SK-N-SH treated with all-trans-retinoic acid at 6 μM for 48 hours (cell line): ENCODE measurements around the gene R3HDM2.

Experiments used
- ATAC-seq: fragments of 200-7000 bp; cut with Tn5 transposase; 3 replicates; pipeline ENCODE4 v1.9.1; 2020; ENCODE audit warnings: mild to moderate bottlenecking, moderate library complexity
- ARNTL ChIP-seq: fragments of 450-650 bp; formaldehyde crosslinking; IDR thresholded peaks from 2 replicates; pipeline ENCODE4 v1.5.0; 2020; ENCODE audit warnings: low read depth, mild to moderate bottlenecking, moderate library complexity, borderline replicate concordance
- BACH2 ChIP-seq: fragments of 250-450 bp; sonication (Bioruptor Pico); IDR thresholded peaks from 2 replicates; pipeline ENCODE4 v1.9.0; 2021; ENCODE audit warnings: mild to moderate bottlenecking, borderline replicate concordance
- CSDC2 ChIP-seq: fragments of 250-450 bp; sonication (Bioruptor Pico); IDR thresholded peaks from 2 replicates; pipeline ENCODE4 v1.5.0; 2020; ENCODE audit warnings: mild to moderate bottlenecking, moderate library complexity
- ESRRG ChIP-seq: fragments of 250-450 bp; sonication (Bioruptor Pico); IDR thresholded peaks from 2 replicates; pipeline ENCODE4 v1.6.1; 2021; ENCODE audit warnings: mild to moderate bottlenecking
- GLIS3 ChIP-seq: fragments of 250-450 bp; sonication (Bioruptor Pico); IDR thresholded peaks from 2 replicates; pipeline ENCODE4 v1.5.0; 2020; ENCODE audit warnings: mild to moderate bottlenecking, moderate library complexity
- OSR1 ChIP-seq: fragments of 250-450 bp; sonication (Bioruptor Pico); IDR thresholded peaks from 2 replicates; pipeline ENCODE4 v1.8.0; 2022; ENCODE audit warnings: moderate library complexity, mild to moderate bottlenecking, inconsistent platforms
- PPARA ChIP-seq: fragments of 250-450 bp; sonication (Bioruptor Pico); IDR thresholded peaks from 2 replicates; pipeline ENCODE4 v1.5.0; 2020; ENCODE audit warnings: mild to moderate bottlenecking, borderline replicate concordance
- RARB ChIP-seq: fragments of 250-450 bp; sonication (Bioruptor Pico); IDR thresholded peaks from 2 replicates; pipeline ENCODE4 v1.8.0; 2021; ENCODE audit warnings: mild to moderate bottlenecking, moderate library complexity
- TCF4 ChIP-seq: fragments of 250-450 bp; sonication (Bioruptor Pico); IDR thresholded peaks from 2 replicates; pipeline ENCODE4 v1.8.0; 2021; ENCODE audit warnings: mild to moderate bottlenecking, moderate library complexity, borderline replicate concordance
- TOX ChIP-seq: fragments of 250-450 bp; sonication (Bioruptor Pico); IDR thresholded peaks from 2 replicates; pipeline ENCODE4 v1.8.0; 2021; ENCODE audit warnings: mild to moderate bottlenecking, moderate library complexity, borderline replicate concordance
- ZNF565 ChIP-seq: fragments of 450-650 bp; formaldehyde crosslinking; conservative IDR thresholded peaks from 2 replicates; pipeline ENCODE4 v1.5.0; 2020; ENCODE audit warnings: low read depth, mild to moderate bottlenecking, moderate library complexity
- ZNF70 ChIP-seq: fragments of 450-650 bp; formaldehyde crosslinking; IDR thresholded peaks from 2 replicates; pipeline ENCODE4 v1.5.0; 2020; ENCODE audit warnings: mild to moderate bottlenecking, moderate library complexity
- TF ChIP-seq, protein P1 (sequence below): fragments of 250-450 bp; sonication (Bioruptor Pico); IDR thresholded peaks from 2 replicates; pipeline ENCODE4 v1.8.0; 2020; ENCODE audit warnings: mild to moderate bottlenecking, moderate library complexity, borderline replicate concordance
- TF ChIP-seq, protein P2 (sequence below): fragments of 250-450 bp; sonication (Bioruptor Pico); IDR thresholded peaks from 2 replicates; pipeline ENCODE4 v1.5.1; 2020; ENCODE audit warnings: low read depth, mild to moderate bottlenecking, moderate library complexity
- TF ChIP-seq, protein P3 (sequence below): fragments of 250-450 bp; sonication (Bioruptor Pico); IDR thresholded peaks from 2 replicates; pipeline ENCODE4 v1.5.1; 2021; ENCODE audit warnings: mild to moderate bottlenecking, moderate library complexity
- TF ChIP-seq, protein P4 (sequence below): fragments of 250-450 bp; sonication (Bioruptor Pico); IDR thresholded peaks from 2 replicates; pipeline ENCODE4 v1.5.0; 2020; ENCODE audit warnings: mild to moderate bottlenecking, moderate library complexity

The R3HDM2 gene

DNA sequence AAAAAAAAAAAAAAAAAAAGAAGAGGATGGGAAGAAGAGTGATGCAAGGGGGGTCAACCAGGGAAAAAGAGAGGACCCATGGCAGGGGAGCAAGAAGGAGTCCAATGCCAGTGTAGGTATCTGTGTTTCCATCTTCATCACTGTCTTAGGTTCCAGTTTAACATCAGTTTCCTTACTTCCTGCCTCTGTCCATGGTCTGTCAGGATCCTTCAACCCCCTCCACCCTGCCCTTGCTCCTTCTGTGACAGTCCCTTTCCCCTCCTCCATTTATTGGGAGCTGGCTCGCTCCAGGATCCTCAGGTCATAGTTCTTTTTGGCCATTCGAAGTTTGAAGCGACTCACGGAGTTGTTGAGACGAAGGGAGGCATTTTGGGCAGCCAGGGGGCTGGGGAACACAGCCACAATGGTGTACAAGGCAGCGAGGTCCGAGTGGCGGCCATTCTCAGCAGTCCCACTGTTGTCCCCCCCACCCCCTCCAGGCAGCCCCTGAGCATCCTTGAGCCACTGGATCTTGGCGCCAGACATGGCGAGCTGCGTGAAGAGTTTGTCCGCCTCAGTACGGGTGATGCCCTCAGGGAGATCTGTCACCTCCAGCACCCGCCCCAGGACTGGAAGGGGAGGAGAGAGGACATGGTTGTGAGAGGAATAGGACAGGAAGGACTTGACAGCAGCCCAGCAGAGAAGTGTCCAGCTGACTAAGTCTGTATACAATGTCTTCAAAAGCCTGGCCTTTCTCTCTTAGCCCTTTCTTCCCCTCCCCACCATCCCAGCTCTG, 176.2 kb downstream of the R3HDM2 start:
- TF ChIP-seq PPARA (no peak), BACH2 (no peak), RARB (CRISPR knock-in tag) (no peak), ARNTL (CRISPR knock-in tag) (no peak), ESRRG (CRISPR knock-in tag) (no peak), TOX (CRISPR knock-in tag) (no peak), GLIS3 (CRISPR knock-in tag) (no peak), CSDC2 (CRISPR knock-in tag) (no peak), TCF4 (CRISPR knock-in tag) (no peak), ZNF565 (no peak)
- TF ChIP-seq, protein P1, sequence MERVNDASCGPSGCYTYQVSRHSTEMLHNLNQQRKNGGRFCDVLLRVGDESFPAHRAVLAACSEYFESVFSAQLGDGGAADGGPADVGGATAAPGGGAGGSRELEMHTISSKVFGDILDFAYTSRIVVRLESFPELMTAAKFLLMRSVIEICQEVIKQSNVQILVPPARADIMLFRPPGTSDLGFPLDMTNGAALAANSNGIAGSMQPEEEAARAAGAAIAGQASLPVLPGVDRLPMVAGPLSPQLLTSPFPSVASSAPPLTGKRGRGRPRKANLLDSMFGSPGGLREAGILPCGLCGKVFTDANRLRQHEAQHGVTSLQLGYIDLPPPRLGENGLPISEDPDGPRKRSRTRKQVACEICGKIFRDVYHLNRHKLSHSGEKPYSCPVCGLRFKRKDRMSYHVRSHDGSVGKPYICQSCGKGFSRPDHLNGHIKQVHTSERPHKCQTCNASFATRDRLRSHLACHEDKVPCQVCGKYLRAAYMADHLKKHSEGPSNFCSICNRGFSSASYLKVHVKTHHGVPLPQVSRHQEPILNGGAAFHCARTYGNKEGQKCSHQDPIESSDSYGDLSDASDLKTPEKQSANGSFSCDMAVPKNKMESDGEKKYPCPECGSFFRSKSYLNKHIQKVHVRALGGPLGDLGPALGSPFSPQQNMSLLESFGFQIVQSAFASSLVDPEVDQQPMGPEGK, result no peak
- TF ChIP-seq, protein P2, sequence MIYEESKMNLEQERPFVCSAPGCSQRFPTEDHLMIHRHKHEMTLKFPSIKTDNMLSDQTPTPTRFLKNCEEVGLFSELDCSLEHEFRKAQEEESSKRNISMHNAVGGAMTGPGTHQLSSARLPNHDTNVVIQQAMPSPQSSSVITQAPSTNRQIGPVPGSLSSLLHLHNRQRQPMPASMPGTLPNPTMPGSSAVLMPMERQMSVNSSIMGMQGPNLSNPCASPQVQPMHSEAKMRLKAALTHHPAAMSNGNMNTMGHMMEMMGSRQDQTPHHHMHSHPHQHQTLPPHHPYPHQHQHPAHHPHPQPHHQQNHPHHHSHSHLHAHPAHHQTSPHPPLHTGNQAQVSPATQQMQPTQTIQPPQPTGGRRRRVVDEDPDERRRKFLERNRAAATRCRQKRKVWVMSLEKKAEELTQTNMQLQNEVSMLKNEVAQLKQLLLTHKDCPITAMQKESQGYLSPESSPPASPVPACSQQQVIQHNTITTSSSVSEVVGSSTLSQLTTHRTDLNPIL (CRISPR knock-in tag), result no peak
- TF ChIP-seq, protein P3, sequence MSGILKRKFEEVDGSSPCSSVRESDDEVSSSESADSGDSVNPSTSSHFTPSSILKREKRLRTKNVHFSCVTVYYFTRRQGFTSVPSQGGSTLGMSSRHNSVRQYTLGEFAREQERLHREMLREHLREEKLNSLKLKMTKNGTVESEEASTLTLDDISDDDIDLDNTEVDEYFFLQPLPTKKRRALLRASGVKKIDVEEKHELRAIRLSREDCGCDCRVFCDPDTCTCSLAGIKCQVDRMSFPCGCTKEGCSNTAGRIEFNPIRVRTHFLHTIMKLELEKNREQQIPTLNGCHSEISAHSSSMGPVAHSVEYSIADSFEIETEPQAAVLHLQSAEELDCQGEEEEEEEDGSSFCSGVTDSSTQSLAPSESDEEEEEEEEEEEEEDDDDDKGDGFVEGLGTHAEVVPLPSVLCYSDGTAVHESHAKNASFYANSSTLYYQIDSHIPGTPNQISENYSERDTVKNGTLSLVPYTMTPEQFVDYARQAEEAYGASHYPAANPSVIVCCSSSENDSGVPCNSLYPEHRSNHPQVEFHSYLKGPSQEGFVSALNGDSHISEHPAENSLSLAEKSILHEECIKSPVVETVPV (CRISPR knock-in tag), result no peak
- TF ChIP-seq, all 23 proteins: peak for 0
- ATAC-seq, result no peak

DNA sequence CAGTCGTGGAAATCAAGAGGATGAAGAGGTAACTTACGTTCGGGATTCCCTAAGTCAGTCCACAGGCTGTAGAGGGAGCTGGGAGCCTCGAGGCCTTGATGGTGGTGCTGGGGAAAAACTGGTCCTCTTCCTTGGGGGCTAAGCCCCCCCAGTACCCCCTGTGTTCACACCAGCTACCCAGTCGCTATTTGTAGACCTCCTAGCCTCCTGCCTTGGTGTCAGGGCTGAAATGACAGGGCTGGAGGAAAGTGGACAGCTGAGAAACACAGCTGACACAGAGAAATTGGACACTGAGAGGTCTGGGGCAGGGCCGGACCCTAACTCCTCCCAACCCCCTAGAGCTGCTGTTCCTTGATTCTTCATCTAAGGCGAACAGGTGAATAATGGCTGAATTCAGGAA, 179.9 kb downstream of the R3HDM2 start, which contains the start of gene STAC3:
TSS of gene STAC3 (minus strand) at position 232 of the 400 bp plus-strand sequence. CDS start 1,551 bp downstream, outside the sequence.
- no peak for ATAC-seq
- TF ChIP-seq CSDC2 (CRISPR knock-in tag) (no peak), ESRRG (CRISPR knock-in tag) (no peak), ZNF565 (no peak), GLIS3 (CRISPR knock-in tag) (no peak), ZNF70 (CRISPR knock-in tag) (no peak), ARNTL (CRISPR knock-in tag) (no peak)
- TF ChIP-seq, protein P2 (CRISPR knock-in tag), result no peak
- TF ChIP-seq, protein P4, sequence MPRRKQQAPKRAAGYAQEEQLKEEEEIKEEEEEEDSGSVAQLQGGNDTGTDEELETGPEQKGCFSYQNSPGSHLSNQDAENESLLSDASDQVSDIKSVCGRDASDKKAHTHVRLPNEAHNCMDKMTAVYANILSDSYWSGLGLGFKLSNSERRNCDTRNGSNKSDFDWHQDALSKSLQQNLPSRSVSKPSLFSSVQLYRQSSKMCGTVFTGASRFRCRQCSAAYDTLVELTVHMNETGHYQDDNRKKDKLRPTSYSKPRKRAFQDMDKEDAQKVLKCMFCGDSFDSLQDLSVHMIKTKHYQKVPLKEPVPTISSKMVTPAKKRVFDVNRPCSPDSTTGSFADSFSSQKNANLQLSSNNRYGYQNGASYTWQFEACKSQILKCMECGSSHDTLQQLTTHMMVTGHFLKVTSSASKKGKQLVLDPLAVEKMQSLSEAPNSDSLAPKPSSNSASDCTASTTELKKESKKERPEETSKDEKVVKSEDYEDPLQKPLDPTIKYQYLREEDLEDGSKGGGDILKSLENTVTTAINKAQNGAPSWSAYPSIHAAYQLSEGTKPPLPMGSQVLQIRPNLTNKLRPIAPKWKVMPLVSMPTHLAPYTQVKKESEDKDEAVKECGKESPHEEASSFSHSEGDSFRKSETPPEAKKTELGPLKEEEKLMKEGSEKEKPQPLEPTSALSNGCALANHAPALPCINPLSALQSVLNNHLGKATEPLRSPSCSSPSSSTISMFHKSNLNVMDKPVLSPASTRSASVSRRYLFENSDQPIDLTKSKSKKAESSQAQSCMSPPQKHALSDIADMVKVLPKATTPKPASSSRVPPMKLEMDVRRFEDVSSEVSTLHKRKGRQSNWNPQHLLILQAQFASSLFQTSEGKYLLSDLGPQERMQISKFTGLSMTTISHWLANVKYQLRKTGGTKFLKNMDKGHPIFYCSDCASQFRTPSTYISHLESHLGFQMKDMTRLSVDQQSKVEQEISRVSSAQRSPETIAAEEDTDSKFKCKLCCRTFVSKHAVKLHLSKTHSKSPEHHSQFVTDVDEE (CRISPR knock-in tag), result no peak

DNA sequence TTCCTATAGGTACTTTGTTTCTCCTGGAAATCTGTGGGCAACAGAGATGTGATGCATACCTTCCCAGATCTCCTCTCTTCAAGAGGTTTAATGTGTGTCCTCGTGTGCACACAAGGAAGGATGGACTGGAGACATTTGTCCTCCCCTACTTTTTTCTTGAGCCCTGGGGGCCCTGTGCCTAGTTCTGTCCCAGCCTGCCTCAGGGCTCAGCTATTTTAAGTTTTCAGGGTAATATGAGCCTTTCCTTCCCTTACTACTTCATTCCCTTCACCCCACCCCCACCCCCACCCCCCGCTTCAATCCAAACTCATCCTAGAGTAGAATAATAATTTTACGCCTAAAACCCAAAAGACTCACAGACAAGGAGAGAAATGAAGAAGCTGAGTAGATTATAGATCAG, 180.3 kb downstream of the R3HDM2 start:
- TF ChIP-seq OSR1 (CRISPR knock-in tag) (no peak), RARB (CRISPR knock-in tag) (no peak), ZNF565 (no peak), BACH2 (no peak)
- TF ChIP-seq, protein P3 (CRISPR knock-in tag), result no peak
- TF ChIP-seq, protein P2 (CRISPR knock-in tag), result no peak
- ATAC-seq, result no peak
